SK-N-SH treated with all-trans-retinoic acid at 6 μM for 48 hours (cell line): ENCODE results near the gene TSPAN14.

ENCODE experiments used
- ATAC-seq: fragments of 200-7000 bp; cut with Tn5 transposase; 3 replicates; pipeline ENCODE4 v1.9.1; 2020; ENCODE audit warnings: mild to moderate bottlenecking, moderate library complexity
- BACH2 ChIP-seq: fragments of 250-450 bp; sonication (Bioruptor Pico); IDR thresholded peaks from 2 replicates; pipeline ENCODE4 v1.9.0; 2021; ENCODE audit warnings: mild to moderate bottlenecking, borderline replicate concordance
- CSDC2 ChIP-seq: fragments of 250-450 bp; sonication (Bioruptor Pico); IDR thresholded peaks from 2 replicates; pipeline ENCODE4 v1.5.0; 2020; ENCODE audit warnings: mild to moderate bottlenecking, moderate library complexity
- CSRNP3 ChIP-seq: fragments of 250-450 bp; sonication (Bioruptor Pico); IDR thresholded peaks from 2 replicates; pipeline ENCODE4 v1.5.1; 2021; ENCODE audit warnings: mild to moderate bottlenecking, moderate library complexity
- GLIS3 ChIP-seq: fragments of 250-450 bp; sonication (Bioruptor Pico); IDR thresholded peaks from 2 replicates; pipeline ENCODE4 v1.5.0; 2020; ENCODE audit warnings: mild to moderate bottlenecking, moderate library complexity
- ISL1 ChIP-seq: fragments of 250-450 bp; sonication (Bioruptor Pico); IDR thresholded peaks from 2 replicates; pipeline ENCODE4 v2.1.2; 2022; ENCODE audit warnings: mild to moderate bottlenecking, moderate library complexity
- TOX ChIP-seq: fragments of 250-450 bp; sonication (Bioruptor Pico); IDR thresholded peaks from 2 replicates; pipeline ENCODE4 v1.8.0; 2021; ENCODE audit warnings: mild to moderate bottlenecking, moderate library complexity, borderline replicate concordance
- TSHZ2 ChIP-seq: fragments of 250-450 bp; sonication (Bioruptor Pico); IDR thresholded peaks from 2 replicates; pipeline ENCODE4 v1.5.0; 2020; ENCODE audit warnings: mild to moderate bottlenecking, moderate library complexity
- ZFP30 ChIP-seq: fragments of 450-650 bp; formaldehyde crosslinking; IDR thresholded peaks from 2 replicates; pipeline ENCODE4 v1.5.0; 2022; ENCODE audit warnings: mild to moderate bottlenecking, moderate library complexity
- ZNF8 ChIP-seq: fragments of 450-650 bp; formaldehyde crosslinking; IDR thresholded peaks from 2 replicates; pipeline ENCODE4 v1.5.0; 2020; ENCODE audit warnings: mild to moderate bottlenecking, moderate library complexity
- TF ChIP-seq, protein P1 (sequence below): fragments of 250-450 bp; sonication (Bioruptor Pico); IDR thresholded peaks from 2 replicates; pipeline ENCODE4 v1.8.0; 2021; ENCODE audit warnings: low read depth, mild to moderate bottlenecking, moderate library complexity, borderline replicate concordance
- TF ChIP-seq, protein P2 (sequence below): fragments of 250-450 bp; sonication (Bioruptor Pico); IDR thresholded peaks from 2 replicates; pipeline ENCODE4 v1.5.1; 2020; ENCODE audit warnings: low read depth, mild to moderate bottlenecking, moderate library complexity

TSPAN14 gene

DNA sequence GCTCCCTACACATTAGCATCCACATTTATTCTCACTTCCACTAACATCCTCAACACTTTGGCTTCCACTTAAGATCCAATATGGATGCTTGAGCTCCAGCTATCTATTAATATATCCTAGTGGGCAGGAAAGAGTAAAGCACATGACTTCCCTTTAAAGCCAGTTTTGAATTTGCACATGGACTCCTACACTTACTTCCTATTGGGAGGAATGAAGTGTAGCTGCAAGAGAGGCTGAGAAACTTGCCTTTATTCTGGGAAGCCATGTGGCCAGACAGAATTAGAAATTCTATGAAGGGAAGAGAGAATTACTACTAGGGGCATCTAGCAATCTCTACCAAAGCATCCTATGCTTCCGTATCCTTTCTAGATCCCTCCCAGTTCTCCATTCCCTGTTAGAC is 3.0 kb upstream of the TSPAN14 start (continued):
- no peak for TF ChIP-seq CSRNP3
- no peak for TF ChIP-seq ISL1 (CRISPR knock-in tag)
- no peak for TF ChIP-seq TOX (CRISPR knock-in tag)

DNA sequence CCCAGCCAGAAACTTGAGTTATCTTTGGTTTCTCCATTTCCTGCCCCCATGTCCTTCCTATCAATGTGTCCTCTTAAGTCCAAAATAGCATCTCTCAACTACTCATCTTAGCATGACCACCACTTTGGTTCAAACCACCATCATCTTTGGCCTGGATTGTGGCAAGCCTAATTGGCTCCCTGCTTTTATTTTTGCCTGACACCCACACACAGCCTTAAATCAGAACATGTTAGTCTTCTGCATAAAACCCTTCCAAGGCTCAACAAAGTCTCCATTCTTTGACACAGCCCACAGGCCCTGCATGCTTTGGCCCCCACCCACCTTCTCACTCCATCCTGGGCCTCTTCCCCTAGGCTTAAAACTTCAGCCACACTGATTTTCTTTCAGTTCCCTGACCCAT is 2.0 kb upstream of the TSPAN14 start:
- ATAC-seq: no peak
- TF ChIP-seq ISL1 (CRISPR knock-in tag): no peak
- no peak for TF ChIP-seq CSRNP3

DNA sequence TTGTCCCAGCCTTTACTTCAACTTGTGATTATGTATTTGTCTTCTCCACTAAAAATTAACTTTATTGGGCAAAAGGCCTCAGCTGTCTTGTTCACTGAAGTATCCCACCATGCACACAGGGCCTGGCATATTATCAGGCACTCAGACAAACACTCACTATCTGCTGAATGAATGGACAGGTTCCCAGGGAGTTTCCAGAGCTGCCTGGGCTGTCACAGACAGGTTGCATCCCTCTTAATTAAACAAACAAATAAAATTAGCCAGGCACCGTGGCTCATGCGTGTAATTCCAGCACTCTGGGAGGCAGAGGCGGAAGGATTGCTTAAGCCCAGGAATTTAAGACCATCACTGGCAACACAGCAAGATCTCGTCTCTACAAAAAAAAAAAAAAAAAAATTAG is 1.5 kb upstream of the TSPAN14 start:
- no peak for ATAC-seq
- TF ChIP-seq, protein P1, sequence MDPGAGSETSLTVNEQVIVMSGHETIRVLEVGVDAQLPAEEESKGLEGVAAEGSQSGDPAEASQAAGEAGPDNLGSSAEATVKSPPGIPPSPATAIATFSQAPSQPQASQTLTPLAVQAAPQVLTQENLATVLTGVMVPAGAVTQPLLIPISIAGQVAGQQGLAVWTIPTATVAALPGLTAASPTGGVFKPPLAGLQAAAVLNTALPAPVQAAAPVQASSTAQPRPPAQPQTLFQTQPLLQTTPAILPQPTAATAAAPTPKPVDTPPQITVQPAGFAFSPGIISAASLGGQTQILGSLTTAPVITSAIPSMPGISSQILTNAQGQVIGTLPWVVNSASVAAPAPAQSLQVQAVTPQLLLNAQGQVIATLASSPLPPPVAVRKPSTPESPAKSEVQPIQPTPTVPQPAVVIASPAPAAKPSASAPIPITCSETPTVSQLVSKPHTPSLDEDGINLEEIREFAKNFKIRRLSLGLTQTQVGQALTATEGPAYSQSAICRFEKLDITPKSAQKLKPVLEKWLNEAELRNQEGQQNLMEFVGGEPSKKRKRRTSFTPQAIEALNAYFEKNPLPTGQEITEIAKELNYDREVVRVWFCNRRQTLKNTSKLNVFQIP (CRISPR knock-in tag): no peak
- no peak for TF ChIP-seq BACH2
- TF ChIP-seq ZNF8: no peak
- TF ChIP-seq CSDC2 (CRISPR knock-in tag): no peak
- TF ChIP-seq, protein P2, sequence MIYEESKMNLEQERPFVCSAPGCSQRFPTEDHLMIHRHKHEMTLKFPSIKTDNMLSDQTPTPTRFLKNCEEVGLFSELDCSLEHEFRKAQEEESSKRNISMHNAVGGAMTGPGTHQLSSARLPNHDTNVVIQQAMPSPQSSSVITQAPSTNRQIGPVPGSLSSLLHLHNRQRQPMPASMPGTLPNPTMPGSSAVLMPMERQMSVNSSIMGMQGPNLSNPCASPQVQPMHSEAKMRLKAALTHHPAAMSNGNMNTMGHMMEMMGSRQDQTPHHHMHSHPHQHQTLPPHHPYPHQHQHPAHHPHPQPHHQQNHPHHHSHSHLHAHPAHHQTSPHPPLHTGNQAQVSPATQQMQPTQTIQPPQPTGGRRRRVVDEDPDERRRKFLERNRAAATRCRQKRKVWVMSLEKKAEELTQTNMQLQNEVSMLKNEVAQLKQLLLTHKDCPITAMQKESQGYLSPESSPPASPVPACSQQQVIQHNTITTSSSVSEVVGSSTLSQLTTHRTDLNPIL (CRISPR knock-in tag): no peak
- no peak for TF ChIP-seq ISL1 (CRISPR knock-in tag)
- TF ChIP-seq, all 23 proteins: peak for 0

DNA sequence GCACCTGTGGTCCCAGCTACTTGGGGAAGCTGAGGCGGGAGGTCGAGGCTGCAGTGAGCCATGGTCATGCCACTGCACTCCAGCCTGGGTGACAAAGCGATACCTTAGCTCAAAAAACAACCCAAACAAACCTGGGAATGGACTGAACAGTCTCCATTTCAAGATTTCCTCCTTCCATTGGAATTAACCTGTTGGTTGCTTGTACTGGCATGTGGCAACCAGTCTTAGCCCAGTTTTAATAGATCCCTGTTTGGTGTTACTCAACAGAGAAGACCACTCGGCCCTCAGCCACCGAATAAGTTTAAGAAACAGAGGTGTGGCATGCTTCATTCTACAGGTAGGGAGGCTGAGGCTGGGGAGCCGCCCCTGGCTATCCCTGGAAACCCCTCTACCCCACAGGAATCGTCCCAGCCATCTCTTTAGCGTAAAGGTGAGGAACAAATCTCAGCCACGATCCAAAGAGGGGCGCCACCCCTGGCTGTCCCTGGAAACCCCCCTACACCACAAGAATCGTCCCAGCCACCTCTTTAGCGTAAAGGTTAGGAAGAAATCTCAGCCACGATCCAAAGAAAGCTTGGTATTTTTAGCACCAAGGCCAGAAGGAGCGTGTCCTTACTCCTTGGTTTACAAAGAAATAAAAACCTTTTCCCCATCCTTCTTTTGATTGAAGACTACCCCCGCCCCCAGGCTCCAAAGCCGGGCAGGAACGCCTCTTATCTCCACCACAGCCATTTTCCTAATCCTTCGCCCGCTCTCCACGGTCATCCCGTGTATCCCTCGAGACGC is 861 bp upstream of the TSPAN14 start:
- TF ChIP-seq ZFP30 (CRISPR knock-in tag) (0 out of 2 replicates have a peak, but pooled peaks have one; percentile 13), BACH2 (no peak)
- no peak for ATAC-seq

GRCh38 chr10:80454513-80455460 is 677 bp downstream of the TSPAN14 start:
- ATAC-seq: peak; percentile 48
- TF ChIP-seq GLIS3 (CRISPR knock-in tag): no peak
- TF ChIP-seq TSHZ2 (CRISPR knock-in tag): 0 out of 2 replicates have a peak, but pooled peaks have one; percentile 24
